ENCODE data around the gene AGAP3.

AGAP3 gene

DNA sequence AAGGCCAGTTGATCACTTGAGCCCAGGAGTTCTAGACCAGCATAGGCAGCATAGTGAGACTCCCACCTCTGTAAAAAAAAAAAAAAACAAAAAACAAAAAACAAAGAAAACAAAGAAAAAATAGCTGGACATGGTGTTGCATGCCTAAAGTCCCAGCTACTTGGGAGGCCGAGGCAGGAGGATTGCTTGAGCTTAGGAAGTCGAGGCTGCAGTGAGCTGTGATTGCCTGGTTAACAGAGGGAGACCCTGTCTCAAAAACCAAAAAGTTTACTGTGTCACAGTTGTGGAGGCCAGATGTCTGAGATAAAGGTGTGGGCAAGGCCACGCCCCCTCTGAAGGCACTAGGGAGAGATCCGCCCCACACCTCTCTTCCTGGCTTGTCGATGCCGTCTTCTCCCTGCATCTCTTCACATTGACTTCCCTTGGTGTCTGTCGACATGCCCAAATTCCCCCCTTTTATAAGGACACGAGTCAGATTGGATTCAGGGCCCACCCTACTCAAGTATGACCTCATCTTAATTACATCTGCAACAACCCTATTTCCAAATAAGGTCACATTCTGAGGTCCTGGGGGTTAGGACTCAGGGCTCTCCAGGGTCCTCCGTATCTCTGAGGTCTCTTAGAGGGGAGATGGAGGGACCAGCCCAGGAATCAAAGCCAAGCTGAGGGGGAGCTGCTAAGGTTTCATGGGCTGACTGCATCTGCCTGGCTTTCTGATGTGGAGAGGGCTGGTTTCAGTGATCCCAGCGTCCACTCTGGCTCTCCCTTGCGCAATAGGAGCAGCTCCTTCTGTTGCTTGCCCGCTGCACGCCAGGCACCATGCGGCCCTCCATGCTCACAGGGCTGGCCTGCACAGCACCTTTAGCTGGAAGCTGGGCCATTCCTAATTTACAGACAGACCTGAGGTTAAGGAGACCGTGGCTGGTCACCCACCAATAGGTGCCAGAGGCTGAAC is 23.1 kb downstream of the AGAP3 start:
- Histone ChIP-seq H3K9me3 (ENCODE audit: severe bottlenecking) (no peaks in the 10 kb centered on the region), H3K4me1 (ENCODE audit: insufficient read depth, poor library complexity, severe bottlenecking) (peaks cover 14% of the 10 kb centered on the region), H3K27me3 (ENCODE audit: insufficient read depth, poor library complexity, severe bottlenecking) (no peaks in the 10 kb centered on the region), H3K27ac (ENCODE audit: poor library complexity, severe bottlenecking) (peak overlapping the region; percentile 1), H3K36me3 (ENCODE audit: low read depth) (no peaks in the 10 kb centered on the region; the same call in 1 of the 2 replicates), H3K4me3 (ENCODE audit: severe bottlenecking) (no peak overlapping the region)
- TF ChIP-seq, protein P1, sequence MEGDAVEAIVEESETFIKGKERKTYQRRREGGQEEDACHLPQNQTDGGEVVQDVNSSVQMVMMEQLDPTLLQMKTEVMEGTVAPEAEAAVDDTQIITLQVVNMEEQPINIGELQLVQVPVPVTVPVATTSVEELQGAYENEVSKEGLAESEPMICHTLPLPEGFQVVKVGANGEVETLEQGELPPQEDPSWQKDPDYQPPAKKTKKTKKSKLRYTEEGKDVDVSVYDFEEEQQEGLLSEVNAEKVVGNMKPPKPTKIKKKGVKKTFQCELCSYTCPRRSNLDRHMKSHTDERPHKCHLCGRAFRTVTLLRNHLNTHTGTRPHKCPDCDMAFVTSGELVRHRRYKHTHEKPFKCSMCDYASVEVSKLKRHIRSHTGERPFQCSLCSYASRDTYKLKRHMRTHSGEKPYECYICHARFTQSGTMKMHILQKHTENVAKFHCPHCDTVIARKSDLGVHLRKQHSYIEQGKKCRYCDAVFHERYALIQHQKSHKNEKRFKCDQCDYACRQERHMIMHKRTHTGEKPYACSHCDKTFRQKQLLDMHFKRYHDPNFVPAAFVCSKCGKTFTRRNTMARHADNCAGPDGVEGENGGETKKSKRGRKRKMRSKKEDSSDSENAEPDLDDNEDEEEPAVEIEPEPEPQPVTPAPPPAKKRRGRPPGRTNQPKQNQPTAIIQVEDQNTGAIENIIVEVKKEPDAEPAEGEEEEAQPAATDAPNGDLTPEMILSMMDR (IDR thresholded peaks at IDR 0.05; ENCODE audit: poor library complexity, severe bottlenecking) = no peak
- ATAC-seq (ENCODE audit: low read depth) = no peak
- DNase-seq (ENCODE audit: low spot score) = no peak

DNA sequence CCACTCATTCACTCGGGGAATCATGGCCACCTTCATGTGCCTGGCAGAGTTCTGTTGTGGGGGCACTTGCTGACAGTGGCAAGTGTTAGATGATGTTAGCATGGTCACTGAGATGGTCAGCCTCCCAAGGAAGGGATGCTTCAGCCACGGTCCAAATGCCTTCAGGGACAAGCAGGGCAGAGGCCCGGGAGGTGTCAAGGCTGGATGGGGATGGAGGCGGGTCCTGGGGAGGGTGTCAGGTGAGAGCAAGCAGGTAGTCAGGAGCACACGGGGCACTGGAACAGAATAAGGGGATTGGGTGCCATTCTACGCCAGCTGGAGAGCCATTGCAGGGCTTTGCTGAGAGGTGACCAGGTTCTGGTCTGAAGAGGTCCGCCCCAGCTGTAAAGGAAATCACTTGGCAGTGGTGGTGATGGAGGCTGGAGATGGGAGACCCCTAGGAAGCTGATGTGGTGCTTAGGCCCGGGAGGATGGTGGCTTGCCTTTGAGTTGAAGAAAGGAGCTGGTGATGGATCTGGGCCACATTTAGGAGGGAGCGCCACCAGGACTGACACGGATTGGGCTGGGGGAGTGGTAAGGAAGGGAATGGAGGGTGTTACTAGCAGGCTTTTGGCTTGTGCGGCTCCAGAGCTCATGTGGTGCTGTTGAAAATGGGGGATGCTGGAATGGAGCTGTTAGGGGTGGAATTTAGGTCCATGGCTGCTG is 24.1 kb downstream of the AGAP3 start:
- TF ChIP-seq, protein P1 (IDR thresholded peaks at IDR 0.05; ENCODE audit: poor library complexity, severe bottlenecking) = no peak
- ATAC-seq (ENCODE audit: low read depth) (no peak), DNase-seq (ENCODE audit: low spot score) (no peak)
- Histone ChIP-seq H3K4me3 (ENCODE audit: severe bottlenecking) (no peak overlapping the region), H3K4me1 (ENCODE audit: insufficient read depth, poor library complexity, severe bottlenecking) (peaks cover 14% of the 10 kb centered on the region), H3K27me3 (ENCODE audit: insufficient read depth, poor library complexity, severe bottlenecking) (no peaks in the 10 kb centered on the region), H3K27ac (ENCODE audit: poor library complexity, severe bottlenecking) (peak overlapping the region; percentile 1), H3K36me3 (ENCODE audit: low read depth) (no peaks in the 10 kb centered on the region), H3K9me3 (ENCODE audit: severe bottlenecking) (no peaks in the 10 kb centered on the region)

DNA sequence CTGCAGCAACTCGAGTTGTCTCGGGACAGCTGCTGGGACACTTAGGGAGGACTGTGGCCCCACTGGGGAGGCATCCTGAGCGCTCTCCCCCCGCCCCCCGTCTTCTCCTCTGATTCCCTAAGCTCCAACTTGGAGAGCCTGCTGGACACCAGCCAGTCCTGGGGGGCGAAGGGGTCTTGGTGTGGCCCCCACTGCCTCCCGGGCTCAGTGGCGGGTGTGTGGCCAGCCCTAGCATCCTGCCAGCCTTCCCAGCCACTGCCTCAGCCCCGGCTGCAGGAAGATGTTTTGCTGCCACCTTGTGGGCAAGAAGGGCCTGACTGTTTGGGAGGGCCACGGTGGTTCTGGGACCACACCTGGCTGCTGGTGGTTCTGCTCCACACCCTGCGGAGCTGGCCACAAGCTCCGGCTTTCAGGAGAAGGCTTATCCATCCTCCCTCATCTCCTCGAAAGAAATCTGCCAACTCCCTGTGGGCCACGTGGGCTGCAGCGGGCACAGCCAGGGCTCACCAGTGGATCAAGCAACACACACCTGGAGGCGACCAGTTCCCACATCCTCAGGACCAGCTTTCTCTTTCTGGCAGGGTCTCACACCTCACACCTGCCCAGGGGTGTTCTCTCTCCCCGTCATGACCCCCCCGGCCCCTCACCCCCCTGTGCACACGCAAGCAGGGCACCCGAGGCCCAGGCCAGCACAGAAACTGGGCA is 24.8 kb downstream of the AGAP3 start:
- Histone ChIP-seq H3K27ac (ENCODE audit: poor library complexity, severe bottlenecking) (peak overlapping the region; percentile 91), H3K36me3 (ENCODE audit: low read depth) (no peaks in the 10 kb centered on the region), H3K4me3 (ENCODE audit: severe bottlenecking) (no peak overlapping the region), H3K9me3 (ENCODE audit: severe bottlenecking) (no peaks in the 10 kb centered on the region), H3K27me3 (ENCODE audit: insufficient read depth, poor library complexity, severe bottlenecking) (no peaks in the 10 kb centered on the region), H3K4me1 (ENCODE audit: insufficient read depth, poor library complexity, severe bottlenecking) (peaks cover 14% of the 10 kb centered on the region)
- TF ChIP-seq, protein P1 (IDR thresholded peaks at IDR 0.05; ENCODE audit: poor library complexity, severe bottlenecking) = peak; percentile 90
- ATAC-seq (ENCODE audit: low read depth) (peak; percentile 58), DNase-seq (ENCODE audit: low spot score) (no peak)

DNA sequence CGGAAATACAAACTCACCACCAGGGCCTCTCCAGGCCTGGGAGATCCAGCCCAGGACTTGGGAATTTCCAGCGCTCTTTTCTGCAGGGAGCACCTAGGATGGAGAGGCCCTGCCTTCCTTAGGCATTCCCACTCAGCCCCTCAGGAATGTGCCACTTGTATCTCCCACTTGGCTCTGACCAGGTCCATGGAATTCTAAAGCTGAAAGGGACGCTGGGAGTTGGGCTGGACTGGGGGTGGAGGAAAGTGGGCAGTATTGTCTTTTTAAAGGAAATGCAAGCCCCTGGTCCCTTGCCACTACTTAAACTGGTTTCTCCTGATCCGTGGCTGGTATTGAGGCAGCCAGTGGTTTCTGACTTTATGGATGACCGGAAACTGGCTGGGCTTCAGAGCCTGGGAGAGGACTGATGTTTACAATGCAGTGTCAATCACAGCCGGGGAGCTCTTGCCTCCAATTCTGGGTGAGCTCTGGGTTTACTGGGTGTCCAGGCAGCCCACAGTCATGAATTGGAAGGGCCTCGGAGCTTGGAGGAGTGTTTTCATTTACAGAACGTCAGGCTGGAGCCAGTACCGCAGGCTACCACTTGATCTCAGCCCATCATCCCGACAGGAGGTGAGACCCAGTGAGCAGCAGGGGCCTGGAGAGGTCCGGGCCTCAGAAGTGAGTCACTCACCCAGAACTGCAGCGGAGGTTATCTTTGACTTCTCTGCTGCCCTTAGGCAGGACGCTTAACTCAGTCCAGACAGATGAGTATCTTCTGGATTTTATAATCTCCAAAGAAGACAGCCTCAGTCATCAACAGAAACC is 27.3 kb downstream of the AGAP3 start:
- H3K9me3 ChIP-seq (ENCODE audit: severe bottlenecking) = no peaks in the 10 kb centered on the region
- peaks cover 19% of the 10 kb centered on the region for H3K4me1 ChIP-seq (ENCODE audit: insufficient read depth, poor library complexity, severe bottlenecking)
- TF ChIP-seq, protein P1 (IDR thresholded peaks at IDR 0.05; ENCODE audit: poor library complexity, severe bottlenecking) = no peak
- H3K27ac ChIP-seq (ENCODE audit: poor library complexity, severe bottlenecking) = peak overlapping the region; percentile 91
- ATAC-seq (ENCODE audit: low read depth) (peak; percentile 46), DNase-seq (ENCODE audit: low spot score) (no peak)
- H3K4me3 ChIP-seq (ENCODE audit: severe bottlenecking) = peak overlapping the region; percentile 52
- no peaks in the 10 kb centered on the region for H3K27me3 ChIP-seq (ENCODE audit: insufficient read depth, poor library complexity, severe bottlenecking)
- H3K36me3 ChIP-seq (ENCODE audit: low read depth) = peaks cover 7% of the 10 kb centered on the region; the same call in 1 of the 2 replicates

All from RWPE2 (cell line).